Ureter (tissue), 1 donor: ENCODE results near the gene ADTRP. TPM values are rescaled to one million over a fixed set of nuclear protein-coding genes. Genes with fewer than 3 reads are reported as not detected.

ENCODE experiments used
- total RNA-seq: library from RNA; stranded (reverse); gene quantifications from one replicate; pipeline ENCODE4 v1.2.4, GENCODE V29; 2023
- donor health status: DM: yes; HTN: yes; CAD: no.

Gene ADTRP
- total RNA-seq, 1 donor from 2014 or later: 42.4 TPM

Other genes with a start within 250 kb of the ADTRP start
- gene TMEM170B, start 241.1 kb downstream of the ADTRP start, total RNA-seq: 2.9 TPM
- 42.5 TPM for gene HIVEP1, start 233.5 kb upstream of the ADTRP start, total RNA-seq